HG03457 (cell line): Measurements from ENCODE around the gene METTL5.
"Not testable (repeated sequence)": the region's sequence is repeated elsewhere in the genome, so short reads cannot be mapped to it uniquely, and the experiment has no call there.

ENCODE experiments used
- ATAC-seq: cut with Tn5 transposase; IDR thresholded peaks from one replicate; pipeline ENCODE4 v1.9.1; 2021; ENCODE audit warnings: moderate number of reproducible peaks; ENCODE audit not compliant: unreplicated experiment

METTL5 gene

GRCh38 chr2:169824373-169825333 is at the start of gene METTL5:
METTL5 (minus strand) TSS chr2:169824905; CDS start chr2:169824597, 308 bp downstream.
- peak; percentile 67 for ATAC-seq

GRCh38 chr2:169871994-169872393 is 47.3 kb upstream of the METTL5 start:
- no peak for ATAC-seq

DNA sequence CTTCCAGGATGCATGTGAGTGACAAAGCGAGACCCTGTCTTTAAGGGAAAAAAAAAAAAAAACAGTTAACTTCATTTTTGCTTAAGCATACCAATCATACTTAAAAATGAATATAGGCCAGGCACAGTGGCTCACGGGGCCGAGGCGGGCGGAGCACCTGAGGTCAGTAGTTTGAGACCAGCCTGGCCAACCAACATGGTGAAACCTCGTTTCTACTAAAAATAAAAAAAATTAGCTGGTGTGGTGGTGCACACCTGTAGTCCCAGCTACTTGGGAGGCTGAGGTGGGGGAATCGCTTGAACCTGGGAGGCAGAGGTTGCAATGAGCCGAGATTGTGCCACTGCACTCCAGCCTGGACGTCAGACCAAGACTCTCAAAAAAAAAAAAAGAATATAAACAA is 46.7 kb upstream of the METTL5 start:
- ATAC-seq, result not testable (repeated sequence)

DNA sequence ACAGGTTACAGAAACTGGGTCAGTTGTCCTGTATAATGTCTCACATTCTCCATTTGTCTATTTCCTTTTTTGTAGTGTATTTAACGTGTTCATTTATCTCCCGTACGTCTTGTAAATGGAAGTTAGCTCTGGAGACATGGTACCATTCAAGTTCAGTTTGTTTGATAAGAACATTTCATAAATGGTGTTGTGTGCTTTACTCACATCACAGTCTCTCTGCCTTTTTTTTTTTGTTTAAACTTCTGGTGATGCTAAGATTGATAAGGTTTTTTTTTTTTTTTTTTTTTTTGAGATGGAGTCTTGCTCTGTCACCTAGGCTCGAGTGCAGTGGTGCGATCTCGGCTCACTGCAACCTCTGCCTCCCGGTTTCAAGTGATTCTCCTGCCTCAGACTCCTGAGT is 44.2 kb upstream of the METTL5 start:
- no peak for ATAC-seq

DNA sequence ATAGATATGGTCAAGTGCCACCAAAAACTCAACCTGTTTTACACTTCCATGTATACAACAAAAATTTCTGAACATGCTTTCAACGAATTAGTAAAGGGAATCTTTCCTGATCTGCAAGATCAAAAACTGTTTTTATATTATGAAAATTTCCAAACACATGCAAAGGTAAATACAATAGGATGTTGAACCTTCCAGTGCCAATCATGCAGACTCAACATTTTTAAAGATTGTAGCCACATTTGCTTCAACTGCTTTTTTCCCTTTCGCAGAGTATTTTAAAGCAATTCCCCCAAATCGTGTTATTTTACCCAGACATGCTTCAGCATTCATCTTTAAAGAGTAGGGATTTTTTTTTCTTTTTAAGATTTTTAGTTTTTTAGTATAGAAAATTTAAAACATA is 42.9 kb upstream of the METTL5 start:
- no peak for ATAC-seq

GRCh38 chr2:169866230-169866629 is 41.5 kb upstream of the METTL5 start:
- not testable (repeated sequence) for ATAC-seq

DNA sequence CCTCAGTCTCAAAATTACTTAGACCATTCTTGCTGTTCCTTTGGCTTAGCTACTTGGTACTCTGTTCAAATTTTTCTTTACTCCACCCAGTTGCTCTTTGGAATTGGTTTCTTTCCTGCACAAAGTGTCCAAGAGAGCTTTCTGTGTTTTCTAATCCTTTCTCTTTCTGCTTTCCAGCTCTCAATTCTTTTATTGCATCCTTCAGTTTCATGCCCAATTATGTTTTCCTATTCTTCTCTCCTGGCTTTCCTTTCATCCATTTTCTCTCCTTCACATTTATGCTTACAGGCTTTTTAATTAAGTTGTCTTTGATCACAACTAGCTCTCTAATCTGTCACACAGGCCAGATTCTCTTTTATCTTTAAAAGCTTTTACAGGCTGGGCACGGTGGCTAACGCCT is 40.8 kb upstream of the METTL5 start:
- no peak for ATAC-seq

GRCh38 chr2:169862816-169863215 is 38.1 kb upstream of the METTL5 start:
- no peak for ATAC-seq

DNA sequence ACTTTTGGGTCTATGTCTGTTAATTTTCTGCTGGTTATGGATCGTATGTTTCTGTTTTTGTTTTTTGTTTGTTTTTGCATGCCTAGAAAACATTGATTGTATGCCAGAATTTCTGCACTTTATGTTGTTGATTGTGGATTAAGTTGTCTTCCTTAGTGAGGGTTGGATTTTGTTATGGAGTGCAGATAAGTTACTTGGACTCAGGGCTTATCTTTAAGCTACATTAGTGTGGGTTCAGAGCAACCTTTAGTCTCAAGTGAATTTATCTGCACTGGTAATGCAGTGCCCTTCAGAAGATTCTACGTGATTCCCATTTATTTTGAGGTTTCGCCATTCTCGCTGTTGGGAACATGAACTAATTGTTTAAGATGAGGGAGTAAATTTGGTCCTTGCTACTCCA is 35.4 kb upstream of the METTL5 start:
- ATAC-seq, result no peak

- no peak for ATAC-seq
Measured at GRCh38 chr2:169859423-169859822, 34.7 kb upstream of the METTL5 start.

- not testable (repeated sequence) for ATAC-seq
Measured at GRCh38 chr2:169855281-169856258, 30.9 kb upstream of the METTL5 start.

DNA sequence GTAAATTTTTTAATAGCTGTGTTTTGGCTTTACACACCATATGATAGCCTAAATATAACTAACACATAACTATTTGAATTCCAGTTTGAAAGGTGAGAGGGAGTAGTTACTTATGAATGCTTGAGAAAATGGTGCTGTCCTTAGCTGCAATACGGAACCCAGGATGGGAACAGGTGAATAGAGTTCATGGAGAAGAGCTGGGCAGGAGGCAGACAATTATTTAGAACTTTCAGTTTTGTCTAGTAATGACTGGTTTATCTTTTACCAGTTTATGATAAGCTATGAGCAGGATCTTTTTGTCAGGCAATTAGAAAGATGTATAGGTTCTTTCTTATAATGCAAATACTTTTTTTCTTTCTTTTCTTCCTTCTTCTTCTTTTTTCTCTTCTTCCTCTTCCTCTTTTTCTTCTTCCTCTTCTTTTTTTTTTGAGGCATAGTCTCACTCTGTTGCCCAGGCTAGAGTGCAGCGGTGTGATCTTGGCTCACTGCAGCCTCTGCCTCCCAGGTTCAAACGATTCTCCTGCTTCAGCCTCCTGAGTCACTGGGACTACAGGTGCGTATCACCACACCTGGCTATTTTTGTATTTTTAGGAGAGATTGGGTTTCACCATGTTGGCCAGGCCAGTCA is 28.4 kb upstream of the METTL5 start:
- ATAC-seq, result no peak

DNA sequence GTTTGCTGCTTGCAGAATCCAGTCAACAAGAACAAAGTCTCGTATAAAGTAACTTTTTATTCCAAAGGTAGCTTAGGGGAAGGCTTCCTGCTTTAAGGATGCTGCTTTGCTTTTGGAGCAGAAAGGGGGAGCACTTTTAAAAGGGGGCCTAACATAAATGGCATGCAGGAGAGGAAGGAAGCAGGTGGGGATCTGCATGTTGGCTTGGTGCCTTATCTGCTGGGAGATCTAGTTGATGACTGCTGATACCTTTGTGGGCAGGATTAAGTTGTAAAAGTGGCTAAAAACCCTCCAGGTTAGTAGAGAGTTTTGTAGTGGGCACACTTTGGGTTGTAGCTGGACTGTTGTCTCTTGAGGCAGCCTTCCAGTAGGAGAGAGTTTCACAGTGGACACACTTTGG is 25.0 kb upstream of the METTL5 start:
- ATAC-seq, result no peak

- ATAC-seq, result not testable (repeated sequence)
Measured at GRCh38 chr2:169848959-169849693, 24.4 kb upstream of the METTL5 start.

DNA sequence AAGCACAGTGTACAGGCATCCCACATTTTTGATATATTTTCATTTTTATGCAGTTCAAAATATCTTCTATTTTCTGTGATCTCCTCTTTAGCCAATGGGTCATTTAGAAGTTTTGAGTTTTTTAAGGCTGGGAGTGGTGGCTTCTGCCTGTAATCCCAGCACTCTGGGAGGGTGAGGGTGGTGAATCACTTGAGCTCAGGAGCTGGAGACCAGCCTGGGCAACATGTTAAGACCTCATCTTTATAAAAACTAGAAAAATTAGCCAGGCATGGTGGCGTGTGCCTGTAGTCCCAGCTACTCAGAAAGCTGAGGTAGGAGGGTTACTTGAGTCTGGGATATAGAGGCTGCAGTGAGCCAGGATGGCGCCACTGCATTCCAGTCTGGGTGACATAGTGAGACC is 20.3 kb upstream of the METTL5 start:
- ATAC-seq, result no peak

GRCh38 chr2:169841625-169842024 is 16.9 kb upstream of the METTL5 start:
- ATAC-seq, result not testable (repeated sequence)

- ATAC-seq, result no peak
Measured at GRCh38 chr2:169840747-169841142, 16.0 kb upstream of the METTL5 start.

GRCh38 chr2:169839954-169840746 is 15.4 kb upstream of the METTL5 start:
- ATAC-seq, result no peak

DNA sequence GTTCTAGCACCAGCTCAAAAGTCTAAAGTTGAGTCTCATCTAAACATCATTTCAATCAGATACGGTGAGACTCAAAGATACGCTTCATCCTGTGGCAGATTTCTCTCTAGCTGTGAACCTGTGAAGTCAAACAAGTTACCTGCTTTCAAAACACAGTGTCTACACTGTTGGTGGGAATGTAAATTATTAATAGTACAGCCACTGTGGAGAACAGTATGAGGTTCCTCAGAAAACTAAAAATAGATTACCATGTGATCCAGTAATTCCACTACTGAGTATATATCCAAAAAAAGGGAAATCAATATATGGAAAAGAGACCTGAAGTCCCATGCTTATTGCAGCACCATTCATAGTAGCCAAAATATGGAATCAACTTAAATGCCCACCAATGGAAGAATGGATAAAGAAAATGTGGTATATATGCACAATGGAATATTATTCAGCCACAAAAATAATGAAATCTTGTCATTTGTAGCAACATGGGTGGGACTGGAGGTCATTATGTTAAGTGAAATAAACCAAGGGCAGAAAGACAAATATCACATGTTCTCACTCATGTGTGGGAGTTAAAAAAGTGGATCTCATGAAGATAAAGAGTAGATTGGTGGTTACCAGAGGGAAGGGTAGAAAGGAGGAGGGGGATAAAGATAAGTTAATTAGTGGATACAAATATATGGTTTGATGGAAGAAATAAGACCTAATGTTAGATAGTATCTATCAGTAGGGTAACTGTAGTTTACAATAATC is 14.2 kb upstream of the METTL5 start:
- no peak for ATAC-seq
